Measurements from ENCODE around the gene ARHGAP22.

The ARHGAP22 gene

DNA sequence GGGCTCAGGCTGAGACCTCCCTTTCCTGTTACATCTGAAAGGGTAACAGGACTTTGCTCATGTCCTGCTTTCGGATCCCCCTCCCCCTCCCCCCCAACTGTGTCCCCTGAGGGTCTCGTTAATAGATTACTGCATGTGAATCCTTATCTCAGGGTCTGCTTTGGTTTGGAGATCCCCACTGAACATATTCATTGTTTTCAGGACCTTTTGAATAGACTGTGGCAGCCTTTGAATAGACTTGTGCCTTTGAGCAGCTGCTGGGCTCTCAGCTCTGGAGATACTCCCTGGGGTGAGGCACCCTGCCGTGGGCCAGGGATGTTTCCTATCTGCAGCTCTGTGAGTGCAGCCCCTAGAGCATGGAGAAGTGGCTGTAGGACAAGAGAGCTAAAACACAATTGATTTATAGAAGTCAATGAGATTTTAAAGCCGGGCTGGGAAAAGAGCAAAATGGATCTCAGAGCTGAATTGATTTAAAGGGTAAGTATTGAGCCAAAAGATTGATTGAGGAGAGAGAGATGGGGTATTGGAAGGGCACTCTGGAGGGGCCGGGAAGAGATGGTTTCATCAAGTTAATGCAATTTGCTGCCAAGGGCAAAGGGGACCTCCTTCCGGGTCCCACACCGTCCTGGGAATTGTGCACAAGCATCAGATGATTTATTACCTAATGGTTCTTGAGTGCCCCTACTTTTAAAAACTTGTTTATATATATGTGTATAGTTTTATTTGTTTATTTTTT, 9.9 kb downstream of the ARHGAP22 start:
- TF ChIP-seq POLR2A (IDR thresholded peaks at IDR 0.05; ENCODE audit: low read depth, low read length) = no peak
- DNase-seq (ENCODE audit: insufficient read length, low spot score) (no peak), FAIRE-seq (no peak)

DNA sequence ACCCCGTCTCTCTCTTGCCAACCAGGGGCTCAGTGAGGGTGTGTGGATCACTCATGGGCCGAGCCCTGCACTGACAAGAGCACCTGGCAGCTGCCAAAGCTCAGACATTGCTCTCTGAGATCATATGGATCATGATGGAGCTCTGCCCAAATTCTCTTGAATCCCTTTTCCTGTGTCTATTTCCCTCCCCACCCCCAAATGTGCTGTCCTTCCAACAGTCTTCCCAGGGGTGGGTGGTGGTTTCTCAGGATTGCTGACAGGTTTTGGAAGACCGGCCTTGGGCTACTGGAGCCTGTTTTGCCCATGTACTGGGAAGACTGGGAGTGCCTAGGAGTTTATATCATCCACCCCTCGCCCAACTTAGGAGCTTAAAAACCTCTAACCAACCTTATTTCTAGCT, 10.5 kb downstream of the ARHGAP22 start:
- FAIRE-seq = no peak
- no peak for TF ChIP-seq POLR2A (IDR thresholded peaks at IDR 0.05; ENCODE audit: low read depth, low read length)
- DNase-seq (ENCODE audit: insufficient read length, low spot score) = no peak

DNA sequence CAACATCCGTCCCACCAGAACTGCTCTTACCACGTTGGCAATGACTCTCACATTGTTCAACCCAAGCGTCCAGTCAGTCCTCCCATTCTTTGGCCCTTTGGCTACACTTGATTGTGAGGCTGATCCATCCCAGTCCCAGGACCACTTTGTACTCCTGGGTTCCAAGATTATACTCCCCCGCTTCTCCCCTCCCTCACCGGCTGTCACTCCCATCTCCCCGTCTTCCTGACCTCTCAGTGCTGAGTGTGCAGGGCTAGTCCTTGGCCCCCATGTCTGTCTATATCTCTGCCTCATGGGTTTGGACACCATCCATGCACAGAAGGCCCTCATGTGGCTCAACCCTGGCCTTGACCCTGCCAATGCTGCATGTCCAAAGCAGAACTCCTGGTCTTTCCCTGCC, 12.5 kb downstream of the ARHGAP22 start:
- FAIRE-seq (no peak), DNase-seq (ENCODE audit: insufficient read length, low spot score) (no peak)
- TF ChIP-seq POLR2A (IDR thresholded peaks at IDR 0.05; ENCODE audit: low read depth, low read length) = no peak

DNA sequence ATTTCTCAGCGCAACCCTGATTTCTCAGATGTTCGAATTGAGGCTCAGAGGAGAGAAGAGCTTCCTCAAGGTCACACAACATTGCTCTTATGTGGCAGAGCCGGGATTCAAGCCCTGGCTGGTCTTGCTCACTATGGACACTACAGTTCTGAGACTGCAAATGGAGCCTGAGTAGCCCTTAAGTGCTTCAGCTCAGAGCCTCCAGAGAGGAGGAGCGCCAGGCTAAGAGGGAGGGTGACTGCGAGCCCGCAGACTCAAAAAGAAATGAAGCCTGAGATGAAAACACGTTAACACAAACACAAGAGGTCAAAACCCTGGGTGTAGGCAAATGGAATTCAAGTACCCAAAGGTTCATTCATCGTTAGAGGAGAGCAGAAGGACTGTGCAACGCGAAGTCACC, 13.9 kb downstream of the ARHGAP22 start:
- TF ChIP-seq POLR2A (IDR thresholded peaks at IDR 0.05; ENCODE audit: low read depth, low read length) = no peak
- DNase-seq (ENCODE audit: insufficient read length, low spot score) (no peak), FAIRE-seq (no peak)

DNA sequence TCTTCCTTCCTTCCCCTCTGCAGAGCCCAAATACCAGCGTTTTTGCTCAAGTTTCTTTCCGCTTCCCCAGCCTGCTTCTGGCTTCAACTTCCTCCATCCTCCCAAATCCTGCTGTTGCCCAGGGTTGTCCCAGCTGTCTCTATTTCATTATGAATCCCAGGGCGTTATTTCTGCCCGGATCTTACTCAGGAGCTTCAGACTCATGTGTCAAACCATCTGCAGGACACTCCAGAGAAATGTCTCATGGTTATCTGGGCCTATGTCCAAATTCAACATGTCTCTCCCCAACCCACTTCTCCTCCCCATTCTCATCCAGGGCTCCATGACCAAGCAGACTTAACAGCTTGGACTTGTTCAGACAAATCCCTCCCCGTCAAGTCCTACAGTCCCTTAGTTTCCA, 15.6 kb downstream of the ARHGAP22 start:
- FAIRE-seq (no peak), DNase-seq (ENCODE audit: insufficient read length, low spot score) (no peak)
- no peak for TF ChIP-seq POLR2A (IDR thresholded peaks at IDR 0.05; ENCODE audit: low read depth, low read length)

DNA sequence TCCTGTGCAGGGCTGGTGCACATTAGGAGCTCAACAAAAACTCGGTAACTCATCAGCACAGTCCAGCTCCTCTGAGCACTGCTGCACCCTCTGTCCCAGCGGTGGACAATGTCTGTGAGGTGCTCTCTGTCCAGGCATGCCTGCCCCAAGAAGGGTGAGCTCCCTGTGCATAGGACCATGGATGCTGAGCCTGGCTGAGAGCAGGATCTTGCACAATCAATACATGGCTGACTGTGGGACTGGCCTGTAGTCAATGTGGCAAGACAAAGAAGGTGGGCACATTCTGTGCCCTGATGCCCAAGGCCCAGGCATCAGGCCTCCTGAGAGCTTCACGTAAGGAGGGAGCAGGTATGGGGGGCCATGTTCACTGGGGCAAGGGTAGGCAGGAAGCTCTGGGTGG, 17.1 kb downstream of the ARHGAP22 start:
- FAIRE-seq = no peak
- TF ChIP-seq POLR2A (IDR thresholded peaks at IDR 0.05; ENCODE audit: low read depth, low read length) = no peak
- DNase-seq (ENCODE audit: insufficient read length, low spot score) = no peak

DNA sequence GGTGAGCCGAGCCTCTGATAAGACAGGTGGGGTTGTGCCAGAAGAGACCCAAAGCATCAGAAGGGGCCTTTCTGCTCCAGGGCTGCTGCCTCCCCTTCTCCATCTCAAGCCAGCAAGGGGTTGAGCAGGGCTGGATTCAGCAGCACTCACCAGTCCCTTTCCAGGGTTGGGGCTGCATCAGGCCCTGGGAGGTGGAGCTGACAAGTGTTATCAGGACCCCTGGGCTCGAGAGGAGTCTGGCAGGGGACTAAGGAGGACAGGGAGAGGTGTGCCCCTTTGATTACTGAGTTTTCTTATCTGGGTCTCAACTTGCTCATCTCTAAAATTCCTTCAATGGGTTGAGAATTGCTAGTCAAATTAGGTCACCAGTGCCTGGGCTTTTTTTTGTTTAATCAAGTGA, 17.8 kb downstream of the ARHGAP22 start:
- TF ChIP-seq POLR2A (IDR thresholded peaks at IDR 0.05; ENCODE audit: low read depth, low read length) = no peak
- FAIRE-seq (no peak), DNase-seq (ENCODE audit: insufficient read length, low spot score) (no peak)

DNA sequence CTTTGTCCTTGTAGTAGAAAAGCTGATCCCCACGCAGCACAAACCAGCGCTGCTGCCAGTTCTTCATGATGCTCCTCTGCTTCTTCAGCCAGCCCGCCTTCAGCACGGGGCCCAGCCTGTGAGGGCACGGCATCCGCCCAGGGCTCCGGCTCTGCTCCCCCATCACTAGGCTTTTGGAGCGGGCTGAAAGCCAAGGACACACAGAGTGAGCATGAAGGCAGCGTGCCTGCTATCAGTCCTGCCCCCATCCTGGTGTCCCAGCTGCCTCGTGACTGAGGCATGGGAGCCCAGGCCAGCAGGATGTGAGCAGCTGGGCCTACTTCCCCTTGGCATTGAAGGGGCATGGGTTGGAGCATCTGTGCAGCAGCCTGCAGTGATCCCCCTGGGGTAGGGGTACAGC, 21.9 kb downstream of the ARHGAP22 start:
- DNase-seq (ENCODE audit: insufficient read length, low spot score) = no peak
- TF ChIP-seq POLR2A (IDR thresholded peaks at IDR 0.05; ENCODE audit: low read depth, low read length) = no peak
- no peak for FAIRE-seq

DNA sequence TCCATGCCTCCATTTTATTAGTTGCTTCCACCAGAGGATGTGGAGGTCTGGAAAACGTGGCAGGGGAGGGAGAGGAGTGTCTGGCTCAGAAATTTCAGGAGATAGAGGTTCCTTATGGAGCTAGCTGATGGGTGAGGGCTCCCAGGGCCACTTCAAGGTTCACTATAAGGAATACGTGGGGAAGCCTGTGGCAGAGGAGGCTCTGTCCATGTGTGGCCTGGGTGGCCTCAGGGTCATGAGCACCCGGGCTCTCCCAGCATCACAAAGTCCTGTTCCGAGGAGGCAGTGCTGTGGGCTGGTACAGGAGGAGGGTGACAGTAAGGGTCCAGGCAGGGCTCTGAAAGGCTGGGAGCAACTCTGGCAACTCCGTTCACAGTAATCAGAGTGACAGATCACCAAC, 24.6 kb downstream of the ARHGAP22 start:
- no peak for TF ChIP-seq POLR2A (IDR thresholded peaks at IDR 0.05; ENCODE audit: low read depth, low read length)
- DNase-seq (ENCODE audit: insufficient read length, low spot score) (no peak), FAIRE-seq (no peak)

DNA sequence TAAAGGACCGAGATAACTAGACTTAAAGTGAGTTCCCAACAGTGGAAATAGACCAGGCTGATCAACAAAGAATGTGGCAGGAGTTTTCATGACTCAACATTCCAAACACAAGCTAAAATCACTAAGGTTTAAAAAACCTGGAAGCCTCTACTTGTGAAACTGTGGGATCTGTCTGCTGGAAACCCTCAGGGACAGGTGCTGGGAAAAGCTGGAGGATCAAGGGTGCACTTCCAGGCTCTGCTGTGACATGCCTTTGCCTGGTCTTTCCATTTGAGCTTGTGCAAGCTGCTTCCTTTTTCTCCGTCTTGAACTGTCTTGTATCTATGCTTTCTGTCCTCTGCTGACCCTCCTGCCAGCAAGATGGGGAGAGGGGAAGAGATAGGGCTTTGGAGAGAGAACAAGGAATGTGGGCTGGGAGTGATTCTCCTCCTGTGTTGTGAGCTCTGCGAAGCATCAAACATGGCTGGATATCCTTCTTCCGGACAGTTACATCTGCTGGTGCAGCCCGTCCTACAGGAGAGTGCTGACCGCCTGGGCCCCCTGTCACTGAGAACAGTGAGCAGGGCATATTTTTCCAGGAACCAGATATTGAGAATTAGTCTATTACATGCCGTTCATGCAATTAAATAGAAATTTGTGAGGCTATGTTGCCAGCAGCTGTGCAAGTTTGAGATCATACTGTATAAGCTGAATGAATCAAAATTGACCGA, 25.5 kb downstream of the ARHGAP22 start:
- FAIRE-seq = no peak
- DNase-seq (ENCODE audit: insufficient read length, low spot score) = no peak
- no peak for TF ChIP-seq POLR2A (IDR thresholded peaks at IDR 0.05; ENCODE audit: low read depth, low read length)

DNA sequence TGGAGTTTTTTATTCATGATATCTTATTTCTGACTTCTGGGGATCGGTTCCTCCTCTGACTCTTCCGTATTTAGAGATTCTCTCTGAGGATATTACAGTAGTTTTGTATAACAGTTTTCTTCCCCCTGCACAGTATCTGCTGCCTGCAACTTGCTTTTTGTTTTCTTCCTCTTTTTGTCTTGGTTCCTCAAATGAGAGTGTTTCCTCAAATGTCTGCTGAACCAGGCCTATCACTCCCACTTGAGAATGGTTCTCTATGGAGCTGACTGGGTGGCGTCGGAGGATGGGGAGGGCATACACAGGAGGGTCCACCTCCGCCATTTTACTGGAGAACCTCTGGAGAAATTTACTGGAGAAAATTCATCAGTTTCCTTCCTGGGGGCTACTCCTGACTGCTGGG, 27.7 kb downstream of the ARHGAP22 start:
- no peak for TF ChIP-seq POLR2A (IDR thresholded peaks at IDR 0.05; ENCODE audit: low read depth, low read length)
- DNase-seq (ENCODE audit: insufficient read length, low spot score) (no peak), FAIRE-seq (no peak)

DNA sequence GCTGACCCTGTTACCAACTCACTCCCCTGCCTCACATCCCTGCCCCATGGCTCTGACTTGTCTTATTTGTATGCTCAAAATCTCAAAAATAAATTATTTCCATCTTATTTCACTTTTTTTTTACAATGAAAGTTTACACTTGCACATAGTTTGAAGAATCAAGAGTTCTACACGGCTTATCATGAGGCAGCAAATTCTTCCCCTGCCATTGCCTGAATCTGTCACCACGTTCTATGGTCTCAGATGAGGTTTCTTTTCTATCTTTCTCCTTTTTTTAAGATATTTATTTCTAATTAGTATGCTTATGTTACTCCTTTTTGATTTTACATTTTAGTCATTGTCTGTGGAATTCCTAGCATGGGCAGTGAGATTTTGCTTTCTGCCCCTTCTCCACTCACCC, 28.4 kb downstream of the ARHGAP22 start:
- FAIRE-seq (no peak), DNase-seq (ENCODE audit: insufficient read length, low spot score) (no peak)
- no peak for TF ChIP-seq POLR2A (IDR thresholded peaks at IDR 0.05; ENCODE audit: low read depth, low read length)

DNA sequence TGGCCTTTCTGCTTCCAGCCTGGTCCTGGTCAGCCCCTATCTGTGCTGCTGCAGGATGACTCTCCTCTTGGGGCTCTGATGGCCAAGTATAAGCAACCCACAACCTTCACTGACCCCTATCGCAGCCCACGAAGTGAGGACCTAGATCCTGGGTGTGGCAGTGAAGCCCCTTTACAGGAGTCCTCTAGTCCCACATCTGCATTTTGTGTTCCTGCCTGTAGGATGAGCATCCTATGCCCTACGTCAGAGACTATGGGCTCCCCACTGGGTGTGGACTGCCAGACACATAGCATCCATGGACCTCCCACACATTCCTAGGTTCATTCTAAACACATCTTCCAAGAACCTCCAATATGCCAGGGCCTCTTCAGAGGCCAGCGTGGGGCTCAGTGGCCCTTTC, 29.0 kb downstream of the ARHGAP22 start:
- FAIRE-seq (no peak), DNase-seq (ENCODE audit: insufficient read length, low spot score) (no peak)
- TF ChIP-seq POLR2A (IDR thresholded peaks at IDR 0.05; ENCODE audit: low read depth, low read length) = no peak

DNA sequence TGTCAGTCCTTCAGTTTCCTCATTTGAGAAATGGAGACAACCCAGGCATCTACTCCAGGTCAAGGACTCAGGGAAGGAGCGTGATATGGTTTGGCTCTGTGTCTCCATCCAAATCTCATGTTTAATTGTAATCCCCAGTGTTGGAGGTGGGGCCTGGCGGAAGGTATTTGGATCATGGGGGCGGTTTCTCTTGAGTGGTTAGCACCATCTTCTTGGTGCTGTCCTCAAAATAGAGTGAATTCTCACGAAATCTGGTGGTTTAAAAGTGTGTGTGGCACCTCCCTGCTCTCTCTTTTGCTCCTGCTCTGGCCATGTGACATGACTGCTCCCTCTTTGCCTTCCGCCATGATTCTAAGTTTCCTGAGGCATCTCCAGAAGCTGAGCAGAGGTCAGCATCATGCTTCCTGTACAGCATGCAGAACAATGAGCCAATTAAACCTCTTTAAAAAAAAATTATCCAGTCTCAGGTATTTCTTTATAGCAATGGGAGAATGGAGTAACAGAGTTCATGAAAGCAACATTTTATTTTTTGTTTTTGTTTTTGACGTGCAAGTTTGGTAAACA, 30.0 kb downstream of the ARHGAP22 start:
- no peak for DNase-seq (ENCODE audit: insufficient read length, low spot score)
- no peak for TF ChIP-seq POLR2A (IDR thresholded peaks at IDR 0.05; ENCODE audit: low read depth, low read length)
- no peak for FAIRE-seq

DNA sequence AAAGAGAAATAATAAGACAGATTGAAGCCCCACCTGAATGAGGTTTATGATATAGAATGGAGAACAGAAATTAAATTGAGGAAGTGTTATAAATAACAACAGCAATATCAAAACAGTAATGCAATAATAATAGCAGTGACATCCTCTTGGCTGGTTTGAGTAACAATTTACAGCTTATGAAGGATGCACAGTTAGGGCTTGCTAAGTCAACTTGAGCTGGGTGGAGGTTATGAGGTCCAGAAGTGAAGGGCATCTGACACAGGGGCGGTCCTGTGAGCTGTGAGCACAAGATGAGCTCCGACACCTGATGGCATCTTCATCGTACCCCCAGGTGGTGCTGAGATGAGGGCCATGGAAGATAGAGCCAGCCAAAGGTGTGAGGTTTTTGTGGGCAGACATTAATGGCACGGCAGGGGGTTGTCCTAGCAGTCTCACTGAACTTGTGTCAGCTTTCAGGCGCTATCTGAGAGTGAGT, 30.5 kb downstream of the ARHGAP22 start:
- no peak for FAIRE-seq
- no peak for DNase-seq (ENCODE audit: insufficient read length, low spot score)
- TF ChIP-seq POLR2A (IDR thresholded peaks at IDR 0.05; ENCODE audit: low read depth, low read length) = no peak
